ENCODE results near the gene LPP.

Gene LPP

GRCh38 chr3:188170461-188171459, 16.8 kb downstream of the LPP start:
- FAIRE-seq: no peak

DNA sequence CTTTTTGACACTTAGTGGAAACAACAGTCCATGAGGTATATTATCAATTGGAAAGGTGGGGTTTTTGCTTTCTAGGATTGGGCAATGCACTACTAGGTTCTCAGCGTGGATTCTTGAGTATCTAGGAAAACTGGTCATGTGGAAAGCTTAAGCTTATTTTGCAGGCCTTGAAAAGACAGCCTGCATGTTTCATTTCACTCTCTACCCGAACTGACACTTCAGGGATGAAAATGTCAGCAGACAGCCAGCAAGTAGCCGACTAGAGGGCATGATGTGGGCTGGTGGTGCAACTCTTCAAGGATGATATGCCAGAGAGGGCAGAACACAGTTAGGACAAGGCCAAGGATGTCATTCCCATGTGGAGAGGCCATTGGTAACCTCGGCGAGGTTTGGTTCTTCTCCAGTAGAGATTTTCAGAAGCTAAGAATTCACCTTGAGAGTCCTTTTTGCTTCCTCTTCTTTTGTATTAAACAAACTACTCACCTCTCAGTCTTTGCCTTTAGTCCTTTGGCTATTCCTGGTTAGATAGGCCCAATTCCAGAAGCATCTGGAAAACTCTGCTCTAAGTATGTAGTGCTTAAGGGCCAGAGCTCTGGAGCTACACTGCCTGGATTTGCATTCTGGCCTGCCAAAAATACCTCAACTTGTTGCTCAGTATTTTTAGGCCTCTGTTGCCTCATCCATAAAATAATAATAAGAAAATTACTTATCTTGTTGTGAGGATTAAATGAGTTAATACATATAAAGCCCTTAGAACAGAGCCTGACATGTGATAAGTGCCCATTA, 17.9 kb downstream of the LPP start:
- no peak for FAIRE-seq

DNA sequence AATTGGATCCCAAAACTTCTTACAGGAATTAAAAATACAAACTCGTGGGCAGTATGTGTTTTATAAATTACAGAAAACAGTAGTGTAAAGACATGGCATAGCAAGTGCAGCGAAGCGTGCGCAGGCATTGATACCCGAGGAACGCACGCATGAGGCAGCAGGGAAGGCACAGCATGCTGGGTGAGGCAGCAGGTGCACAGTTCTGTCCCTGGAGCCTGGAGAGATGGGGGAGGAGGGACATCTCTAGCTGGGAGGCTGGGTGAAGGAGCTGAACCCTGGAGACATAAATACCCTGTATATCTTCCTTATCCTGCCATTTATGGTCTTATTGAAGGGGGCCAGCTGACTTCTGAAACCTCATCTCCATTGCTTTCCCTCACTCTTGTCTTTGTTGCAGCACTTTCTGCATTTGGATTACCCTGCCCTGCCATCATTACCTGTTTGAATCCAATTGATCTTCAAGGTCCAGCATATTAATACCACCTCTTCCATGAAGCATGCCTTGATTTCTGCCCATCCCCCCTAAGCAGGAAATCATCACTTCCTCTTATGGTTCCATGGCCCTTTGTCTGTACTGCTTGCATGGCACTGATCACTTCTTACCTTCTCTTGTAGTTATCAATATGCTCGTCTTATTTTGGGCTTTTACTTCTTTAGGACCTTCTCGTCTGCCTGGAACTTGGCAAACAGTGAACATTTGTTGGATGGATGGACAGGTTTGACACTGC, 20.5 kb downstream of the LPP start:
- no peak for FAIRE-seq

GRCh38 chr3:188176476-188176875, 22.5 kb downstream of the LPP start:
- no peak for FAIRE-seq

- no peak for FAIRE-seq
Measured at GRCh38 chr3:188176884-188177283, 22.9 kb downstream of the LPP start.

GRCh38 chr3:188177721-188178120, 23.8 kb downstream of the LPP start:
- FAIRE-seq: no peak

DNA sequence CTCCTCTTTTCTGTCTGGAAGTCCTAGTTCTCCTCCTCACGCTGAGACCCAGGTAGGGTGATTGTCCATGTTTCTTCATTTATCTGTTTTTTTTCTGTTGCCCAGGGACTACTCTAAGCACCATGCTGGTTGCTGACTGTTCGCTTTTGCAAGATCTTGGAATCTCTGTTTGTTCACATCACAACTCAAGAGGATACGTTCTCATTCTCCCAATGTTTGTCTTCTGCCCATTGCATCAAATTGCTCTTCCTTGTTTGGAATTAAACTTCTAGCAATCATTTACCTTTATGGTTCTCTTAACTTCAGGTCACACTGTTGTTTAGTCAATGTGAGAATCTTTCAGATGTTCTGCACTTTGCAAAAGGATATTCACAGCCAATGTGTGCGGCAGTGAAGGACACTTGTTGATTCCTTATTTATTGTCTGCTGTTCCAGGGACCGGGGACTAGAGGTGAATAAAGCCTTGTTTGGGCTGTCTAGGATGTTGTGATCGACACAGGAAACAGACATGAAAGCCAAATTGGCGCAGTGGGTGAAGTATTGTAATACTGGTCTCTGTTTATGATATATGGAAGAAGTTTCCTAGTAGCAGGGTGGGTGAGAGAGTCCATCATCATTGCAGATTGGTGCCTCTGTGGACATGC, 24.5 kb downstream of the LPP start:
- no peak for FAIRE-seq

DNA sequence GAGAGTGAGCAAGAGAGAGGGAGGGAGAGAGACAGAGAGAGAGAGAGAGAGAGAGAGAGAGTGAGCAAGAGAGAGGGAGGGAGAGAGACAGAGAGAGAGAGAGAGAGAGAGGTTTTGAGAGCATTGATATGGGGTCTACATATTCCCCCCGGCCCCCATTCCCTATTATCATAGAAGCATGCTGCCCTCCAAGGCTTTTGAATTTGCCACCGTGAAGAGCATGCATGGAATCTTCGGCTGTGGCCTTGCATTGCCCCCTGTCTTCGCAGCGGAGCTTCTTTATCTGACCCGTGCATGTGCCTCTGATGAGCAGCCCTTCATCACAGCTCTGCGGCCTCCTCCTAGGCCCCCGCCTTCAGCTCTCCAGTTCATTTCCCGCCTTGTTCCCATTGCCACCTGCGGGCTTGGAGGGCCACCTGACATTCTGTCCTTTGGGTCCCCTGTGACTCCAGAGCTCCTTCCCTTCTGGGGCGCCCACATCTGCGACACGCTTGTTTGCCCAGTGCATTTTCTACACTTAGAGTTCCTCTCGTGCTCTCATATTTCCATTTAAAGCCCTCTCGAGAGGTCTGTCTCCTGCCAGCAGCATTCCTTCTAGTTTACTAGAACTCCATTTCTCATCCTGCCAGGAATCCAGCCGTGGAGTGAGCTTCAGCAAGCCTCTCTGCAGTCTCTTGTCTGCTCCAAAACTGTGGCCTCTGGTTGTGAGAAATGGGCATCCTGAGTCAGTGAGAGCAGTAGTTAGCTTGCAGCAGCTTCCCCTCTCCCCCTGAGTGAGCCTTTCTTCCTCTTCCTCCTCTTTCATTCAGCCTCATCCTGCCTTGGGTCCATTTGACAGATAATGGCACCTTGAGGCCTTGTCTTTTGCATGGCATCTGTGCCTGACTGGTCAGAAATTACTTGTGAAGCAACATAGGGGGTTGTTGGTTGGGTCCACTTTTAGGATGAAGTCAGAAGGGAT, 25.3 kb downstream of the LPP start:
- no peak for FAIRE-seq

DNA sequence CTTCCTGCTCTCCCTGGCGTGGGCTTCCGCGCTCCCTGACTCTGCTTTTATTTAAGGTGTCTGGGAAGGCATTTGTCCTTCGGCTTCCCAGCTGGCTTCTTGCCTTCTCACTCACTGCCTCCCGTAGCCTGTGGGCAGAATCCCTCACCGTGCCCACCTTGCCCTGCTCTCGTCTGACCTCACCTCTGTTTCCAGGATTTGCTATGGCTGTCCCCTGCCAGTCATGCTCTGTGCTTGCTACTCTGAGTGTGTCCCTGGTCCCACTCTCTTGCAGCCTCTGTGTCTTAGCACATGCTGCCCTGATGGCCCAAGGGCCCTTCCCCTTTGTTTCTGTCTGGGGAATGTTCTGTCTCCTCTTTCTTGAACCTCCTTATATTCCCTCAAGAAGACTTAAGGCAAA, 26.2 kb downstream of the LPP start:
- no peak for FAIRE-seq

DNA sequence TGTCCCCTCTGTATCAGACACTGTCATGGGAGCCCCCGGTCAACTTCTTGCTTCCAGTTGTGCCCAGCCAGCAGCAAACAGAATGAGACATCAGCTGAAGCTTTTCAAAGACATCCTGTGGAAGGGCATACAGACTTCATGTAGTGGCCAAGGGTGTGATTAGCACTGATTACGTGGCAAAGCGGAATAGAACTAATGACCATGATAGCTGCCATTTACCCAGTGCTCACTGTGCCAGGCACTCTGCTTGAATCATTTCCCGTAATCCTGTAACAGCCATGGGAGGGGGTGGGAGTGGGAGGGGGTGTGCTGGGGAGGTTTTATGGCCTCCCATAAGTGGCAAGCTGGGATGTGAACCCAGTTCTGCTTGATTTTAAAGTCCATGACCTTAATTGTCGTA, 29.5 kb downstream of the LPP start:
- no peak for FAIRE-seq

- no peak for FAIRE-seq
Measured at GRCh38 chr3:188184160-188184559, 30.2 kb downstream of the LPP start.

DNA sequence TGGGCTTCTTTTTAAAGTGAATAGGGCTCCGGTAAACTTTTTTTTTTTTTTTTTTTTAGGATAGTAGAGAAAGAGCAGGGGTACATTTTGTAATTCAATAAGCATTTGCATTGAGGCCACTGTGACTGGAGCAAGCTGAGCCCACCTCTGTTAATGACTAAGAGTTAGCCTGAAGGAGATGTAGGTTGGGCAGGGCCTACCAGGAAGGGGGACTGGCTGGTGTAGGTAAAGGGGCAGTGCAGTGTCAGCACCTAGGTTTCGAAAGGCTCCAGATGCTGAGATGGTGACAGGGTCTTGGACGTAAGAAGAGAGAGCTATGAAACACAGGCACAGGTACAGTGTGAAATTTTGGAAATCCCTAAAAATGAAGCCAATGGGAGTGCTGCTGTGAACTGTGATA, 30.7 kb downstream of the LPP start:
- no peak for FAIRE-seq

DNA sequence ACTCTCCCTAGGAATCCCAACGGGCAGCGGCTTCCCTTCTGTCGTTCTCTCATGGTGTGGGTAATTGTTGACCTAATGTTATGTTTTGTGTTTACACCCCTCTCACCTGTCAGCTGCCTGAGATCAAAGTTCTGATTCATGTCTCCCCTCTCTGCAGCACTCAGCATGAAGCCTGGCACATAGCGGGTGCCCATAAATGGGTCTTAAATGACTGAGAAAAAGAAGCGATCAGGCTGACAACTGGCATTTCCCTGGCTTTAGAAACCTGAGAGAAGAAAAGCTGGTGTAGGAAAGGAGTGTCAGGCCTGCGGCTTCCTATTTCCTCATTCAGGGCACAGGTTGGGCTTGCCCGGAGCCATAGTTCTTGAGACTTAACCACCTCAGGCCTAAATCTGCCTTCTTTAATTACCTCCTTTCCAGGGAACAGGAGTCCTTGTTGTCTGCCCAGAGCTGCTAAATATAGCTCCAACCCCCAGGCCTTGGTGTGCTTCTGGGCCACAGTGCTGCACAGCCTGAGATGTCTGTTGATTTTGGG, 31.8 kb downstream of the LPP start:
- no peak for FAIRE-seq

- FAIRE-seq: no peak
Measured at GRCh38 chr3:188187053-188187452, 33.1 kb downstream of the LPP start.

DNA sequence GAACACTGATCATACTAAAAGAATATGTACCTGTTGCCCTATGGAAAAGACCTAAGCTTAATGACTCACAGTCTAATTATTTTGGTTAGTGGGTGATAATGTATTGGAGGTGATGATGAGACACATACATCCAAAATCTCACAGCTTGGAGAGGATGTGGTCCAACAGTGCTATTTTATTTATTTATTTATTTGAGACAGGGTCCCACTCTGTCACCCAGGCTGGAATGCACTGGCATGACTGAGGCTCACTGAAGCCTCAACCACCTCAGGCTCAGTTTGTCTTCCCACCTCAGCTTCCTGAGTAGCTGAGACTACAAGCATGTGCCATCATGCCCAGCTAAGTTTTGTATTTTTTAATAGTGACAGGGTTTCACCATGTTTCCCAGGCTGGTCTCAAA, 35.0 kb downstream of the LPP start:
- FAIRE-seq: no peak

DNA sequence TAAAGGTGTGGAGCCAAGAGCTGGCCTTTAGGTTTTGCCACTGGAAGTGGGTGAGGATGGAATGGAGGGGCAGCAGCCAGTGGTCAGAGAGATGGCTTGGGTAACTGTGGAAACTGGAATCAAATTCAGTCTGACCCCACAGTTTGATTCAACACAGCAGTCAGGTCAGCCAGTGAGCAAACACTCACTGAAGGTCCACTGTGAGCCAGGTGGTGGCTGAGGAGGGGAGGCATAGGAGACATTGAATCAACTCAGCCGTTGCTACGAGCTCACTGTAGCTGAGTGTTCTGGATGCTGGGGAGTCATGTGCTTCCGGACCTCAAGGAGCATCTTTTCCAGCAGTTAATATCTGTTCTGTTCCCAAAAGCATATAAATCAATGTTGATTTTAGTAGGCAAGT, 37.5 kb downstream of the LPP start:
- FAIRE-seq: no peak

DNA sequence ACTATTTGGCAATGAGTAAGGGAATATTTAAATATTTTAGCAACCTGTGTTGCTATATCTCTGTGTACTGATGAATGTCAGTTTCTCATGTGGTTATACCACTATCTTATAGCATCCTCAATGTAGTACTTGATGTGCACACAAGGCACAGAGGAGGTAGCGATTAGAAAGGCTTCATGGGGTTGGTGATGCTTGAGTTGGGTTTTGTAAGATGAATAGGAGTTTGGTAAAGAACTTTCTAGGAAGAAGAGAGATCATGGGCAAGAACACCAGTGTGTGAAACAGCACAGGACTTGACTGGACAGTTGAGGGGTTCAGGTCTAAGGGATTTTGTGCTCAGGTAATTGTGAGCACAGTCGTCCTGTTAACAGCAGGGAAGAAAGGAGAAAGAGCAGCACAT, 38.1 kb downstream of the LPP start:
- FAIRE-seq: no peak

GRCh38 chr3:188194332-188194731, 40.4 kb downstream of the LPP start:
- FAIRE-seq: no peak

- FAIRE-seq: no peak
Measured at GRCh38 chr3:188196232-188196990, 42.5 kb downstream of the LPP start.

- no peak for FAIRE-seq
Measured at GRCh38 chr3:188197388-188197847, 43.5 kb downstream of the LPP start.

Data from A204.1 (cell line).